Measurements from ENCODE around the gene CD5L.

CD5L gene

GRCh38 chr1:157784801-157785200, 56.8 kb downstream of the CD5L start:
- no peak overlapping the region for H3K27ac ChIP-seq
- H3K4me3 ChIP-seq (ENCODE audit: low read depth, low read length): no peak overlapping the region
- no peak for TF ChIP-seq CTCF (IDR thresholded peaks at IDR 0.05; ENCODE audit: low read depth, low read length)
- no peaks in the 10 kb centered on the region for H3K36me3 ChIP-seq
- H3K9me3 ChIP-seq (ENCODE audit: severe bottlenecking): no peaks in the 10 kb centered on the region
- no peak for DNase-seq
- H3K27me3 ChIP-seq (ENCODE audit: insufficient read depth, low read depth, severe bottlenecking): peaks cover 55% of the 10 kb centered on the region

DNA sequence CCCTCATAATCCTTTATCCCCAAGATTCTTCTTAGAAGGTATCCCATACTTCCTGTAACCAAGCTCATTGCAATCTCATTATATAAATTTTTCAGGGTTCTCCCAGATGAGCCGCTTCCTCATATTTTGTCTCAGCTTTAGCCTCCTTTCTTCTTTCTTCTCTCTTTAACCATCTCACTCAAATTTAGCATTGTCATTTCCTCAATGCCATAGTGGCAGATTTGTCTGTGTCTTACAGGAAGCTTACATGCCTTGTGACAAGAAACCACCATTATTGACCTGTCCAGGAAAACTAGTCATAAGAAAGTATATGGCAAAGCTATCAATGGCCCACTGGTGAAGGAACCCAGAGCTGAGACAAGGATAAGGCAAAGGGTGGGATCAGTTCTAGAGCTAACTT, 58.7 kb downstream of the CD5L start:
- Histone ChIP-seq H3K36me3 (no peaks in the 10 kb centered on the region), H3K27me3 (ENCODE audit: insufficient read depth, low read depth, severe bottlenecking) (peaks cover 45% of the 10 kb centered on the region), H3K27ac (no peak overlapping the region), H3K9me3 (ENCODE audit: severe bottlenecking) (no peaks in the 10 kb centered on the region), H3K4me3 (ENCODE audit: low read depth, low read length) (no peak overlapping the region)
- no peak for TF ChIP-seq CTCF (IDR thresholded peaks at IDR 0.05; ENCODE audit: low read depth, low read length)
- DNase-seq: no peak

GRCh38 chr1:157781048-157781447, 60.6 kb downstream of the CD5L start:
- H3K36me3 ChIP-seq: no peaks in the 10 kb centered on the region
- TF ChIP-seq CTCF (IDR thresholded peaks at IDR 0.05; ENCODE audit: low read depth, low read length): no peak
- H3K9me3 ChIP-seq (ENCODE audit: severe bottlenecking): no peaks in the 10 kb centered on the region
- H3K27ac ChIP-seq: no peak overlapping the region
- peaks cover 36% of the 10 kb centered on the region for H3K27me3 ChIP-seq (ENCODE audit: insufficient read depth, low read depth, severe bottlenecking)
- DNase-seq: no peak
- H3K4me3 ChIP-seq (ENCODE audit: low read depth, low read length): no peak overlapping the region

All from WERI-Rb-1 (cell line).